ENCODE measurements around the gene LRMDA. TPM values are rescaled to one million over a fixed set of nuclear protein-coding genes. Genes with fewer than 3 reads are reported as not detected.

LRMDA gene
- polyA plus RNA-seq, 2 of the 4 experiments (the other 2 are of a cell fraction) = 4.6 to 5.2 TPM

- ChIA-PET POLR2A (interaction anchor here (1.4 kb wide), 1 partner anchor 686 kb away, joined by 5 read pairs; the partner anchor contains the start of gene ZNF503), CTCF (interaction anchor here (1.0 to 2.0 kb wide), 6 partner anchors 10 to 895 kb away, joined by 3 to 9 read pairs (median 5); partner anchors contain the start of gene ZNF503)
- WGBS (ENCODE audit: missing lambda C conversion rate) = 37% methylated on average over 4 of the region's 4 CpGs
- no peak for ATAC-seq
- Histone ChIP-seq H3K4me2 (no peak overlapping the region), H3K4me3 (no peak overlapping the region), H3K9me3 (no peaks in the 10 kb centered on the region), H3K27ac (no peak overlapping the region), H3K4me1 (peaks cover 11% of the 10 kb centered on the region; the same call in 2 of the 3 replicates)
- no peak for DNase-seq (ENCODE audit: low read depth in 1 of 2, low spot score in 1 of 2)
- no peak for FAIRE-seq
- TF ChIP-seq MYC (IDR thresholded peaks at IDR 0.05; ENCODE audit: borderline replicate concordance, low read length) = no peak
- TF ChIP-seq BCL3 (IDR thresholded peaks at IDR 0.05) = no peak
- TF ChIP-seq HES2 (IDR thresholded peaks at IDR 0.05) = no peak
- no peak for TF ChIP-seq USF2 (IDR thresholded peaks at IDR 0.05)
- TF ChIP-seq FOSB (CRISPR knock-in tag; IDR thresholded peaks at IDR 0.05) = no peak
- no peak for TF ChIP-seq MAX (IDR thresholded peaks at IDR 0.05)
- no peak for TF ChIP-seq SMC3 (IDR thresholded peaks at IDR 0.05)
- TF ChIP-seq MAZ (IDR thresholded peaks at IDR 0.05; ENCODE audit: borderline replicate concordance, low read depth, low read length) = no peak
- TF ChIP-seq ZC3H11A (IDR thresholded peaks at IDR 0.05) = no peak
- no peak for TF ChIP-seq MAFK (IDR thresholded peaks at IDR 0.05; ENCODE audit: partially characterized antibody)
- TF ChIP-seq ATOH8 (CRISPR knock-in tag; IDR thresholded peaks at IDR 0.05; ENCODE audit: low read depth) = no peak
- TF ChIP-seq CHD4 (IDR thresholded peaks at IDR 0.05; ENCODE audit: borderline replicate concordance) = no peak
- no peak for TF ChIP-seq ZNF302 (CRISPR knock-in tag; IDR thresholded peaks at IDR 0.05)
- no peak for TF ChIP-seq FOXS1 (CRISPR knock-in tag; IDR thresholded peaks at IDR 0.05)
These were observed 656.6 kb downstream of the LRMDA start for GRCh38 chr10:76088008-76088407.

GRCh38 chr10:76088980-76089379, 657.6 kb downstream of the LRMDA start:
- DNase-seq (ENCODE audit: low read depth in 1 of 2, low spot score in 1 of 2) (no peak), ATAC-seq (no peak), FAIRE-seq (no peak)
- ChIA-PET CTCF (interaction anchor here (1.0 to 2.0 kb wide), 3 partner anchors 9 to 688 kb away, joined by 4 to 9 read pairs (median 6); partner anchors contain the start of gene ZNF503), POLR2A (no interaction called here)
- no peak for TF ChIP-seq MAX (IDR thresholded peaks at IDR 0.05)
- no peak for TF ChIP-seq ZSCAN20 (CRISPR knock-in tag; IDR thresholded peaks at IDR 0.05)
- no peak for TF ChIP-seq ELK1 (IDR thresholded peaks at IDR 0.05; ENCODE audit: low read depth, low read length)
- no peak for TF ChIP-seq MAFK (IDR thresholded peaks at IDR 0.05; ENCODE audit: partially characterized antibody)
- TF ChIP-seq ZC3H11A (IDR thresholded peaks at IDR 0.05) = no peak
- no peak for TF ChIP-seq NFE2L2 (conservative IDR thresholded peaks at IDR 0.05; ENCODE audit: low read length)
- no peak for TF ChIP-seq CBX2 (IDR thresholded peaks at IDR 0.05; ENCODE audit: borderline replicate concordance, low read depth)
- no peak for TF ChIP-seq HDAC2 (IDR thresholded peaks at IDR 0.05)
- no peak for TF ChIP-seq MAZ (IDR thresholded peaks at IDR 0.05; ENCODE audit: borderline replicate concordance, low read depth, low read length)
- TF ChIP-seq ATOH8 (CRISPR knock-in tag; IDR thresholded peaks at IDR 0.05; ENCODE audit: low read depth) = no peak
- no peak for TF ChIP-seq SMC3 (IDR thresholded peaks at IDR 0.05)
- TF ChIP-seq HOXA7 (CRISPR knock-in tag; IDR thresholded peaks at IDR 0.05) = no peak
- no peak for TF ChIP-seq RFX5 (IDR thresholded peaks at IDR 0.05)
- TF ChIP-seq E2F6 (IDR thresholded peaks at IDR 0.05; ENCODE audit: borderline replicate concordance, low read depth) = no peak
- TF ChIP-seq FOSB (CRISPR knock-in tag; IDR thresholded peaks at IDR 0.05) = no peak
- TF ChIP-seq USF2 (IDR thresholded peaks at IDR 0.05) = no peak
- no peak for TF ChIP-seq CHD2 (IDR thresholded peaks at IDR 0.05; ENCODE audit: low read length, partially characterized antibody)
- TF ChIP-seq EHF (CRISPR knock-in tag; IDR thresholded peaks at IDR 0.05) = no peak
- Histone ChIP-seq H3K4me2 (no peak overlapping the region), H3K9me3 (no peaks in the 10 kb centered on the region), H3K4me3 (no peak overlapping the region), H3K27ac (no peak overlapping the region), H3K4me1 (peaks cover 8% of the 10 kb centered on the region; the same call in 2 of the 3 replicates)
- WGBS (ENCODE audit: missing lambda C conversion rate) = 35% methylated on average over 3 of the region's 3 CpGs

All from A549 (cell line).